GM12878 (cell line): ENCODE results near the gene VTN. TPM values are rescaled to one million over a fixed set of nuclear protein-coding genes. Genes with fewer than 3 reads are reported as not detected.

Experiments
- ATAC-seq: fragments of 200-7000 bp; cut with Tn5 transposase; 3 replicates; pipeline ENCODE4 v1.9.1; 2020; ENCODE audit warnings: mild to moderate bottlenecking, moderate library complexity
- BruUV-seq: library from RNA; stranded (reverse); fragments of 400-500 nt; replicated peaks from 2 replicates; lab custom pipeline; 2021; lab: Mats Ljungman, UMichigan
- CTCF ChIA-PET: fragments of 300-600 bp; sonication (Branson Sonifier 250); formaldehyde crosslinking; extraction: SDS; loops from one replicate; lab custom pipeline; 2021; ENCODE audit warnings: inconsistent platforms; lab: Yijun Ruan, JAX
- POLR2A ChIA-PET: fragments of 350-600 bp; formaldehyde crosslinking; extraction: SDS; loops from one replicate; lab custom pipeline; 2021; ENCODE audit warnings: inconsistent platforms; lab: Charles Lee
- RAD21 ChIA-PET: fragments of 300-600 bp; sonication (Branson Sonifier 250); formaldehyde crosslinking; loops from one replicate; lab custom pipeline; 2023; ENCODE audit warnings: antibody characterized with exemption; ENCODE audit not compliant: unreplicated experiment; lab: Charles Lee
- SMC1A ChIA-PET: fragments of 300-600 bp; sonication (Branson Sonifier 250); formaldehyde crosslinking; loops from one replicate; lab custom pipeline; 2023; ENCODE audit not compliant: unreplicated experiment, uncharacterized antibody; lab: Charles Lee
- DNase-seq: peaks from one replicate; pipeline ENCODE4 v3.0.0-alpha.2; 2011; ENCODE audit warnings: low read depth, low spot score
- FAIRE-seq: peaks from 3 replicates; lab custom pipeline; 2011; peaks lifted over from hg19 to GRCh38; lab: Jason Lieb, UNC
- H2AFZ ChIP-seq: 2 replicates; pipeline ENCODE4 v1.6.0; 2011; ENCODE audit warnings: low read depth, low read length, control low read depth; ENCODE audit not compliant: control insufficient read depth
- H3K27ac ChIP-seq: 2 replicates; pipeline ENCODE4 v1.5.1; 2011; ENCODE audit warnings: control low read depth; ENCODE audit not compliant: control insufficient read depth, insufficient read depth
- H3K27me3 ChIP-seq, 2 experiments: replicated peaks in 1 of 2; 2 replicates each; pipeline versions ENCODE4 v1.6.0 to v1.6.1; 2011; ENCODE audit warnings: low read length in 1 of 2; ENCODE audit not compliant: control insufficient read depth in 2 of 2, insufficient read depth in 2 of 2
- H3K36me3 ChIP-seq, 2 experiments: 2 replicates each; pipeline ENCODE4 v1.5.1; 2011; ENCODE audit warnings: low read length in 1 of 2; ENCODE audit not compliant: control insufficient read depth in 2 of 2, insufficient read depth in 2 of 2
- H3K4me1 ChIP-seq: 2 replicates; pipeline ENCODE4 v1.6.1; 2011; ENCODE audit warnings: mild to moderate bottlenecking, low read length, moderate library complexity, mixed read lengths; ENCODE audit not compliant: control insufficient read depth, insufficient read depth
- H3K4me2 ChIP-seq: 2 replicates; pipeline ENCODE4 v1.6.0; 2011; ENCODE audit warnings: control low read depth; ENCODE audit not compliant: control insufficient read depth, insufficient read depth
- H3K4me3 ChIP-seq: fragments of 200-600 bp; sonication (generic); 2 replicates; pipeline ENCODE4 v1.5.1; 2016
- H3K79me2 ChIP-seq: 2 replicates; pipeline ENCODE4 v1.6.0; 2011; ENCODE audit warnings: low read length; ENCODE audit not compliant: control insufficient read depth, insufficient read depth
- H3K9ac ChIP-seq: 2 replicates; pipeline ENCODE4 v1.8.0; 2011; ENCODE audit warnings: low read length, control low read depth, mixed read lengths; ENCODE audit not compliant: control insufficient read depth, insufficient read depth
- H3K9me3 ChIP-seq: replicated peaks from 3 replicates; pipeline ENCODE4 v1.5.1; 2011; ENCODE audit warnings: mild to moderate bottlenecking, low read length; ENCODE audit not compliant: control insufficient read depth, insufficient read depth
- H4K20me1 ChIP-seq: 2 replicates; pipeline ENCODE4 v1.6.0; 2011; ENCODE audit not compliant: control insufficient read depth, insufficient read depth
- BCL11A ChIP-seq: IDR thresholded peaks from 2 replicates; pipeline ENCODE4 v1.6.1; 2011; ENCODE audit warnings: low read depth, low read length
- CHD2 ChIP-seq: IDR thresholded peaks from 2 replicates; pipeline ENCODE4 v1.6.1; 2011; ENCODE audit warnings: low read depth, low read length, improper control_type of control experiment, borderline replicate concordance
- EGR1 ChIP-seq, 2 experiments: IDR thresholded peaks; 1 replicate in 1 of 2; 2 replicates in 1 of 2; pipeline ENCODE4 v1.6.1; 2011 to 2012; ENCODE audit warnings: low read depth in 2 of 2, low read length in 2 of 2, borderline replicate concordance in 1 of 2, mild to moderate bottlenecking in 1 of 2, moderate library complexity in 1 of 2
- FOS ChIP-seq: IDR thresholded peaks from 3 replicates; pipeline ENCODE4 v1.6.1; 2011; ENCODE audit warnings: borderline replicate concordance; ENCODE audit not compliant: insufficient read length; ENCODE audit errors: extremely low read depth
- MEF2A ChIP-seq: IDR thresholded peaks from 2 replicates; pipeline ENCODE4 v1.6.1; 2011; ENCODE audit warnings: low read depth, mild to moderate bottlenecking, low read length, moderate library complexity; ENCODE audit not compliant: insufficient read depth
- NFYA ChIP-seq: IDR thresholded peaks from 2 replicates; pipeline ENCODE4 v1.6.1; 2011; ENCODE audit warnings: low read depth, mild to moderate bottlenecking, low read length, improper control_type of control experiment, borderline replicate concordance
- POLR2A ChIP-seq: IDR thresholded peaks from 2 replicates; pipeline ENCODE4 v1.6.1; 2011; ENCODE audit warnings: low read depth, mild to moderate bottlenecking, low read length
- RAD21 ChIP-seq: IDR thresholded peaks from 2 replicates; pipeline ENCODE4 v1.6.1; 2011; ENCODE audit warnings: mild to moderate bottlenecking, low read depth, low read length, moderate library complexity; ENCODE audit not compliant: insufficient read depth
- SMAD5 ChIP-seq: IDR thresholded peaks from 2 replicates; pipeline ENCODE4 v1.6.1; 2016; ENCODE audit warnings: antibody characterized with exemption, low read depth
- SUZ12 ChIP-seq: fragments of 200-600 bp; sonication (generic); IDR thresholded peaks from one replicate; pipeline ENCODE4 v1.6.1; 2018; ENCODE audit warnings: antibody characterized with exemption, mild to moderate bottlenecking; ENCODE audit not compliant: unreplicated experiment
- TCF12 ChIP-seq: IDR thresholded peaks from 2 replicates; pipeline ENCODE4 v1.6.1; 2011; ENCODE audit warnings: low read depth, mild to moderate bottlenecking, low read length
- USF2 ChIP-seq: IDR thresholded peaks from 2 replicates; pipeline ENCODE4 v1.6.1; 2011; ENCODE audit warnings: low read depth, low read length, improper control_type of control experiment, borderline replicate concordance
- ZNF207 ChIP-seq: fragments of 450-650 bp; IDR thresholded peaks from 2 replicates; pipeline ENCODE4 v1.6.1; 2014; ENCODE audit warnings: antibody characterized with exemption, mild to moderate bottlenecking, borderline replicate concordance
- ZNF24 ChIP-seq: fragments of 450-650 bp; IDR thresholded peaks from 2 replicates; pipeline ENCODE4 v1.6.1; 2017; ENCODE audit warnings: antibody characterized with exemption, mild to moderate bottlenecking
- WGBS: methylation state at CpG from one replicate; pipeline ENCODE4 v1.1.6; 2016; ENCODE audit warnings: low lambda C conversion rate; ENCODE audit not compliant: insufficient replicate concordance, insufficient coverage; ENCODE audit errors: missing lambda C conversion rate; 5-methylcytosine and 5-hydroxymethylcytosine counted together
- in situ Hi-C: fragments of 300-500 bp; cut with MboI; formaldehyde crosslinking; loops from 9 replicates; pipeline ENCODE4 v1.14.3; 2018; ENCODE audit warnings: mixed read lengths
- intact Hi-C: fragments of 100-400 bp; cut with micrococcal nuclease; formaldehyde crosslinking; loops from one replicate; pipeline ENCODE4 v1.14.2; 2022; ENCODE audit not compliant: unreplicated experiment
- polyA plus RNA-seq, 11 experiments: library from polyadenylated mRNA; depleted of rRNA in 4 of 11; unstranded in 6 of 11; stranded (reverse) in 5 of 11; fragments of >200 nt; fragmentation: Nextera tagmentation in 4 of 11; fragmentation: Illumina TruSeq in 1 of 11; extraction: Ambion mirVana in 4 of 11; extraction: Trizol in 1 of 11; gene quantifications; 1 replicate in 1 of 11; 2 replicates in 10 of 11; pipeline versions ENCODE4 v1.2.1 to v1.2.3, GENCODE V29; 2011 to 2016; ENCODE audit warnings: inconsistent platforms in 2 of 11, missing spikeins in 2 of 11, low read depth in 1 of 11
- total RNA-seq, 4 experiments: library from RNA; depleted of rRNA in 3 of 4; stranded (reverse); fragments of >200 nt in 3 of 4; fragmentation: Illumina TruSeq in 1 of 4; extraction: Trizol in 1 of 4; gene quantifications; 2 replicates each; pipeline versions ENCODE4 v1.2.1 to v1.2.3, GENCODE V29; 2013 to 2021

VTN gene
- total and polyA plus RNA-seq, 10 of the 15 experiments (the other 5 are each of a cell fraction or from before 2014, with no cell fraction given): 0.04 to 1.3 (median 0.13) TPM; not detected in 5

DNA sequence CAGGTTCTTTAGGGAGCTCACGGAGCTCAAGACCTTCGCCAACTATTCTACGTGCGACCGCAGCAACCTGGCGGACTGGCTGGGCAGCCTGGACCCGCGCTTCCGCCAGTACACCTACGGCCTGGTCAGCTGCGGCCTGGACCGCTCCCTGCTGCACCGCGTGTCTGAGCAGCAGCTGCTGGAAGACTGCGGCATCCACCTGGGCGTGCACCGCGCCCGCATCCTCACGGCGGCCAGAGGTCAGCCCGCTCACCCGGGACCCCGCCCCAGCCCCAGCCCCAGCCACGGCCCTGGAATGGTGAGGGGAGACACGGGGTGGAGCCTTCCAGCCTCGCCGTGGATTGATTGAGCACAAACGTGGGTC is 14.9 kb upstream of the VTN start:
- peak overlapping the region; percentile 82 for H3K4me2 ChIP-seq
- intact Hi-C loops (no loop called here), in situ Hi-C loops (no loop called here)
- H3K4me3 ChIP-seq: peak overlapping the region; percentile 65
- no peaks in the 10 kb centered on the region for H4K20me1 ChIP-seq
- TF ChIP-seq ZNF24: no peak
- no peak for TF ChIP-seq POLR2A
- no peak for TF ChIP-seq SMAD5
- TF ChIP-seq BCL11A: no peak
- TF ChIP-seq SUZ12: no peak
- no peak for TF ChIP-seq CHD2
- no peak for TF ChIP-seq MEF2A
- TF ChIP-seq RAD21: no peak
- TF ChIP-seq NFYA: no peak
- TF ChIP-seq EGR1 (IDR thresholded peaks at IDR 0.05; ENCODE audit: borderline replicate concordance in 1 of 2, low read depth in 2 of 2, low read length in 2 of 2): no peak
- no peak for TF ChIP-seq USF2
- no peak for TF ChIP-seq ZNF207
- no peak for TF ChIP-seq FOS
- no peak for TF ChIP-seq TCF12
- peaks cover 2% of the 10 kb centered on the region; the same call in 1 of the 2 replicates for H3K79me2 ChIP-seq
- no TSS peak for BruUV-seq
- no peaks in the 10 kb centered on the region for H3K4me1 ChIP-seq
- ATAC-seq (peak; percentile 55), DNase-seq (no peak), FAIRE-seq (no peak)
- SMC1A ChIA-PET: no interaction called here
- peak overlapping the region; percentile 58 for H3K9ac ChIP-seq
- no peaks in the 10 kb centered on the region; a peak in 2 of 4 replicates for H3K27me3 ChIP-seq
- RAD21 ChIA-PET: no interaction called here
- CTCF ChIA-PET: interaction anchor here (3.6 kb wide), 1 partner anchor 32 kb away, joined by 14 read pairs; no protein-coding TSS in a partner anchor
- no peaks in the 10 kb centered on the region for H3K9me3 ChIP-seq
- H2AFZ ChIP-seq: peak overlapping the region; percentile 61
- 6% methylated on average over 29 of the region's 29 CpGs for WGBS
- 0 out of 2 replicates have a peak overlapping the region, but pooled peaks have one; percentile 1 for H3K27ac ChIP-seq
- POLR2A ChIA-PET: interaction anchor here (0.5 kb wide), 1 partner anchor 181 kb away, joined by 4 read pairs; no protein-coding TSS in a partner anchor
- H3K36me3 ChIP-seq: 0 out of 4 replicates have a peak, but pooled peaks cover 0 to 3% of the 10 kb centered on the region in 2 experiments
